HepG2 (cell line): ENCODE data around the gene ZNF254. TPM values are rescaled to one million over a fixed set of nuclear protein-coding genes. Genes with fewer than 3 reads are reported as not detected.

Source experiments
- ATAC-seq: fragments of 200-7000 bp; cut with Tn5 transposase; 3 replicates; pipeline ENCODE4 v1.9.1; 2020; ENCODE audit warnings: mild to moderate bottlenecking, moderate library complexity
- BruUV-seq: library from RNA; stranded (reverse); fragments of 400-500 nt; replicated peaks from 2 replicates; lab custom pipeline; 2021; lab: Mats Ljungman, UMichigan
- CTCF ChIA-PET: fragments of 300-600 bp; formaldehyde crosslinking; extraction: SDS; loops from one replicate; lab custom pipeline; 2021; ENCODE audit warnings: low total read pairs, inconsistent platforms, low intra/inter-chr PET ratio; lab: Yijun Ruan, JAX
- POLR2A ChIA-PET: fragments of 350-600 bp; sonication (Branson Sonifier 250); formaldehyde crosslinking; loops from one replicate; lab custom pipeline; 2020; ENCODE audit warnings: antibody characterized with exemption, inconsistent platforms; lab: Yijun Ruan, JAX
- DNase-seq: peaks from one replicate; pipeline ENCODE4 v3.0.0-alpha.2; 2015; ENCODE audit warnings: low spot score
- FAIRE-seq: peaks from 3 replicates; lab custom pipeline; 2011; peaks lifted over from hg19 to GRCh38; lab: Jason Lieb, UNC
- H2AFZ ChIP-seq: one replicate; pipeline ENCODE4 v1.6.1; 2011; ENCODE audit warnings: low read length, inconsistent platforms
- H3K27ac ChIP-seq: fragments of 300-600 bp; 3 replicates; pipeline ENCODE4 v1.8.0; 2011; ENCODE audit warnings: mixed run types, mild to moderate bottlenecking, mixed read lengths, low read length, inconsistent platforms; ENCODE audit not compliant: insufficient read depth; ENCODE audit errors: extremely low read length
- H3K27me3 ChIP-seq, 2 experiments: fragments of 200-600 bp in 1 of 2; 2 replicates in 1 of 2; 3 replicates in 1 of 2; pipeline versions ENCODE4 v1.6.0 to v1.8.0; 2011; ENCODE audit warnings: low read length in 2 of 2, mild to moderate bottlenecking in 2 of 2, moderate library complexity in 2 of 2, inconsistent platforms in 1 of 2; ENCODE audit not compliant: insufficient read depth in 2 of 2, control insufficient read depth in 1 of 2
- H3K36me3 ChIP-seq, 2 experiments: fragments of 200-600 bp in 1 of 2; replicated peaks in 1 of 2; 2 replicates in 1 of 2; 3 replicates in 1 of 2; pipeline versions ENCODE4 v1.5.1 to v1.8.0; 2011; ENCODE audit warnings: low read length in 2 of 2, inconsistent platforms in 1 of 2; ENCODE audit not compliant: insufficient read depth in 2 of 2, control insufficient read depth in 1 of 2
- H3K4me1 ChIP-seq: 2 replicates; pipeline ENCODE4 v1.5.1; 2012; ENCODE audit warnings: low read length, inconsistent platforms; ENCODE audit not compliant: insufficient read depth
- H3K4me2 ChIP-seq: 2 replicates; pipeline ENCODE4 v1.6.0; 2011; ENCODE audit warnings: low read depth, low read length, inconsistent platforms
- H3K4me3 ChIP-seq, 3 experiments: fragments of 200-600 bp in 1 of 3; sonication (generic), shearing (Covaris generic) in 1 of 3; replicated peaks in 1 of 3; 2 replicates each; pipeline ENCODE4 v1.5.1; 2011 to 2016; ENCODE audit warnings: low read length in 3 of 3, inconsistent platforms in 2 of 3, low read depth in 2 of 3, mild to moderate bottlenecking in 2 of 3, control low read depth in 1 of 3, mixed read lengths in 1 of 3; ENCODE audit not compliant: insufficient read depth in 1 of 3
- H3K79me2 ChIP-seq: one replicate; pipeline ENCODE4 v1.6.1; 2011; ENCODE audit warnings: low read length, inconsistent platforms; ENCODE audit not compliant: insufficient read depth
- H3K9ac ChIP-seq: 2 replicates; pipeline ENCODE4 v1.6.0; 2011; ENCODE audit warnings: mild to moderate bottlenecking, low read depth, low read length, inconsistent platforms; ENCODE audit not compliant: insufficient read depth
- H3K9me3 ChIP-seq: 2 replicates; pipeline ENCODE4 v1.5.1; 2012; ENCODE audit warnings: mild to moderate bottlenecking, low read length
- H4K20me1 ChIP-seq: 2 replicates; pipeline ENCODE4 v1.6.0; 2011; ENCODE audit warnings: inconsistent platforms, mild to moderate bottlenecking, low read length, moderate library complexity; ENCODE audit not compliant: insufficient read depth
- HOXD1 ChIP-seq: sonication (generic); formaldehyde crosslinking; IDR thresholded peaks from 2 replicates; pipeline ENCODE4 v1.5.0; 2020; ENCODE audit warnings: missing genetic modification reagents
- ISL2 ChIP-seq: sonication (generic); formaldehyde crosslinking; IDR thresholded peaks from 2 replicates; pipeline ENCODE4 v1.5.0; 2020; ENCODE audit warnings: missing genetic modification reagents
- MAFF ChIP-seq: IDR thresholded peaks from 2 replicates; pipeline ENCODE4 v1.6.1; 2011; ENCODE audit warnings: low read depth, low read length, improper control_type of control experiment
- MAFK ChIP-seq, 2 experiments: IDR thresholded peaks in 1 of 2; conservative IDR thresholded peaks in 1 of 2; 2 replicates each; pipeline ENCODE4 v1.6.1; 2011; ENCODE audit warnings: improper control_type of control experiment in 2 of 2, low read length in 2 of 2
- MLX ChIP-seq: IDR thresholded peaks from 2 replicates; pipeline ENCODE4 v1.6.1; 2016
- TBX3 ChIP-seq: fragments of 450-650 bp; IDR thresholded peaks from 2 replicates; pipeline ENCODE4 v1.6.1; 2017; ENCODE audit warnings: antibody characterized with exemption, mild to moderate bottlenecking, inconsistent platforms, borderline replicate concordance
- ZNF264 ChIP-seq: sonication (generic); formaldehyde crosslinking; IDR thresholded peaks from 2 replicates; pipeline ENCODE4 v1.4.0; 2020; ENCODE audit warnings: missing genetic modification reagents
- ZNF280D ChIP-seq: sonication (generic); formaldehyde crosslinking; IDR thresholded peaks from 2 replicates; pipeline ENCODE4 v1.5.1; 2020; ENCODE audit warnings: mild to moderate bottlenecking, missing genetic modification reagents
- WGBS: methylation state at CpG from one replicate; pipeline ENCODE4 v1.1.6; 2017; ENCODE audit warnings: low lambda C conversion rate; 5-methylcytosine and 5-hydroxymethylcytosine counted together
- in situ Hi-C: cut with HindIII; loops from 2 replicates; pipeline ENCODE4 v1.10.0; 2017; ENCODE audit warnings: low pct_unique_long_range_greater_than_20kb; ENCODE audit not compliant: extremely low pct_ligation_motif_present
- intact Hi-C: fragments of 100-400 bp; cut with micrococcal nuclease; formaldehyde crosslinking; loops from one replicate; pipeline ENCODE4 v1.10.0; 2022; ENCODE audit not compliant: unreplicated experiment
- polyA plus RNA-seq, 8 experiments: library from polyadenylated mRNA; depleted of rRNA in 3 of 8; stranded (reverse) in 7 of 8; unstranded in 1 of 8; fragments of >200 nt; fragmentation: Illumina TruSeq in 4 of 8; extraction: Trizol in 4 of 8; gene quantifications; 2 replicates each; pipeline versions ENCODE4 v1.2.1 to v1.2.3, GENCODE V29; 2011 to 2016; ENCODE audit warnings: low read depth in 4 of 8, missing spikeins in 1 of 8, mixed read lengths in 1 of 8; ENCODE audit not compliant: insufficient read depth in 1 of 8
- total RNA-seq, 5 experiments: library from RNA; depleted of rRNA; stranded (reverse); fragments of >200 nt; fragmentation: Illumina TruSeq; extraction: Trizol; gene quantifications; 2 replicates each; pipeline ENCODE4 v1.2.3, GENCODE V29; 2016; ENCODE audit warnings: low read depth in 1 of 5

The ZNF254 gene
- total and polyA plus RNA-seq, 2 of the 13 experiments (the other 11 are each of a cell fraction or from before 2014, with no cell fraction given): 2.6 to 4.6 TPM

DNA sequence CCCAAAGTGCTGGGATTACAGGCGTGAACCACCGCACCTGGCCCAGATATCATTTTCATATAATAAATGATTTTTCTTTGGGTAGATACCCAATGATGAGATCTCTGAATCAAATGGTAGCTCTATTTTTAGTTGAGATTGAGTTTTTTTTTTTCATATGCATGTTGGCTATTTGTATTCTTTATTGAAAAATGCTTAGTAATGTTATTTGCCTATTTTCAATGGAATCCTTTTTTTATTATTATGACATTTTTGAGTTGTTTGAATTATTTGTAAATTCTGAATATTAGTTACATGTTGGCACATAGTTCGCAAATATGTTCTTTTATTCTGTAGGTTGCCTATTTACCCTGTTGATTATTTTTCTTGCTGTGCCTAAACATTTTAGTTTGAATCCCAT lies 55.8 kb downstream of the ZNF254 start:
- ChIA-PET CTCF (no interaction called here), POLR2A (no interaction called here)
- H3K36me3 ChIP-seq: no peaks in the 10 kb centered on the region
- in situ Hi-C loops: no loop called here
- 88% methylated on average over 3 of the region's 3 CpGs for WGBS
- H3K4me2 ChIP-seq: no peak overlapping the region
- H4K20me1 ChIP-seq: no peaks in the 10 kb centered on the region
- TF ChIP-seq MAFF (peak; percentile 48; the same call in 1 of the 2 replicates), ISL2 (CRISPR knock-in tag) (no peak), ZNF280D (no peak), ZNF264 (CRISPR knock-in tag) (no peak), HOXD1 (CRISPR knock-in tag) (no peak), MAFK (conservative IDR thresholded peaks at IDR 0.05 in 1 of 2, IDR thresholded peaks at IDR 0.05 in 1 of 2; ENCODE audit: low read length in 2 of 2) (peak in 1 of 2 experiments; percentile 55; a peak in 2 of 4 replicates), TBX3 (no peak), MLX (CRISPR knock-in tag) (no peak)
- peaks cover 67% of the 10 kb centered on the region for H3K9me3 ChIP-seq
- no peak for ATAC-seq
- H3K79me2 ChIP-seq: no peaks in the 10 kb centered on the region
- DNase-seq: no peak
- intact Hi-C loops: no loop called here
- H2AFZ ChIP-seq: no peak overlapping the region
- H3K27ac ChIP-seq: no peak overlapping the region
- BruUV-seq: no TSS peak
- no peaks in the 10 kb centered on the region for H3K27me3 ChIP-seq
- H3K4me3 ChIP-seq: no peak overlapping the region
- peaks cover 18% of the 10 kb centered on the region for H3K4me1 ChIP-seq
- no peak for FAIRE-seq
- no peak overlapping the region for H3K9ac ChIP-seq
